Astrocyte of the cerebellum (primary cell): Measurements from ENCODE around the gene EXOC1.

Experiments used
- DNase-seq: peaks from one replicate; pipeline ENCODE4 v3.0.0-alpha.2; 2011; ENCODE audit warnings: low read depth
- H3K4me3 ChIP-seq: 2 replicates; pipeline ENCODE4 v1.5.1; 2011; ENCODE audit warnings: mild to moderate bottlenecking, low read depth, low read length, moderate library complexity
- in situ Hi-C: cut with HindIII; loops from 2 replicates; pipeline ENCODE4 v1.10.0; 2017; ENCODE audit warnings: low sequenced_read_pairs
- TF ChIP-seq, protein P1 (sequence below): IDR thresholded peaks from 2 replicates; pipeline ENCODE4 v1.5.1; 2012; ENCODE audit warnings: low read length, low read depth, moderate library complexity, mild to moderate bottlenecking; ENCODE audit errors: missing control alignments

EXOC1 gene

GRCh38 chr4:55949482-55949802, 96.0 kb downstream of the EXOC1 start:
- H3K4me3 ChIP-seq = peak overlapping the region; percentile 68
- TF ChIP-seq, protein P1, sequence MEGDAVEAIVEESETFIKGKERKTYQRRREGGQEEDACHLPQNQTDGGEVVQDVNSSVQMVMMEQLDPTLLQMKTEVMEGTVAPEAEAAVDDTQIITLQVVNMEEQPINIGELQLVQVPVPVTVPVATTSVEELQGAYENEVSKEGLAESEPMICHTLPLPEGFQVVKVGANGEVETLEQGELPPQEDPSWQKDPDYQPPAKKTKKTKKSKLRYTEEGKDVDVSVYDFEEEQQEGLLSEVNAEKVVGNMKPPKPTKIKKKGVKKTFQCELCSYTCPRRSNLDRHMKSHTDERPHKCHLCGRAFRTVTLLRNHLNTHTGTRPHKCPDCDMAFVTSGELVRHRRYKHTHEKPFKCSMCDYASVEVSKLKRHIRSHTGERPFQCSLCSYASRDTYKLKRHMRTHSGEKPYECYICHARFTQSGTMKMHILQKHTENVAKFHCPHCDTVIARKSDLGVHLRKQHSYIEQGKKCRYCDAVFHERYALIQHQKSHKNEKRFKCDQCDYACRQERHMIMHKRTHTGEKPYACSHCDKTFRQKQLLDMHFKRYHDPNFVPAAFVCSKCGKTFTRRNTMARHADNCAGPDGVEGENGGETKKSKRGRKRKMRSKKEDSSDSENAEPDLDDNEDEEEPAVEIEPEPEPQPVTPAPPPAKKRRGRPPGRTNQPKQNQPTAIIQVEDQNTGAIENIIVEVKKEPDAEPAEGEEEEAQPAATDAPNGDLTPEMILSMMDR = no peak
- DNase-seq = peak; percentile 9
- in situ Hi-C loops = no loop called here

DNA sequence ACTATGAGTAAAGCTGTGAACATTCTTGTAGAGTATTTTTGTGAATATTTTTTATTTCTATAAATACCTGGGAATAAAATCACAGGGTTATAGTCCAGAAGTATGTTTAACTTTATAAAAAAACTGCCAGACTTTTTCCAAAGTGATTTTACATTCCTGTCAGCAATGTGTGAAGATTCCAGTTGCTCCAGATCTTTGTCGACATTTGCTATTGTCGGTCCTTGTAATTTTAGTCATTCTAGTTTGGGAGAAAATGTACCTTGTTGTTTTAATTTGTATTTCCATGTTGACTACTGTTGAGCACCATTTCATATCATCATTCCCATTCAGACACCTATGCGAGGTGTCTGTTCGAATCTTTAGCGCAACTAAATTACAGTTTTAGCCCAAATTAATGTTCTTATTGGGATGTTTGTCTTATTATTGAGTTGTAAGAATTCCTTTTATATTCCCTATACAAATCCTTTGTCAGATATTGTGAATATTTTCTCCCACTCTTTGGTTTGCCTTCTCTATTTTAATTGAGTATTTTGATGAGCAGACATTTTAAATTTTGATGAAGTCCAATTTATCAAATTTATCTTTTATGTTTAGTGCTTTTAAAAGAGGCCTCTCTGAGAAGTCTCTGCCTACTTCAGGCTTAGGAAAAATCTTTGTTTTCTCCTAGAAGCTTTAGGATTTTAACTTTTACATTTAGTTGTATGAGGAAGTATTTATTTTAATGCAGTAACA, 97.9 kb downstream of the EXOC1 start:
- TF ChIP-seq, protein P1 = no peak
- no peak overlapping the region for H3K4me3 ChIP-seq
- DNase-seq = no peak
- in situ Hi-C loops = no loop called here
